Measurements from ENCODE around the gene SLC7A1. TPM values are rescaled to one million over a fixed set of nuclear protein-coding genes. Genes with fewer than 3 reads are reported as not detected.

Gene SLC7A1
- total RNA-seq, 2 experiments from 2014 or later: 39.5 to 141 TPM

DNA sequence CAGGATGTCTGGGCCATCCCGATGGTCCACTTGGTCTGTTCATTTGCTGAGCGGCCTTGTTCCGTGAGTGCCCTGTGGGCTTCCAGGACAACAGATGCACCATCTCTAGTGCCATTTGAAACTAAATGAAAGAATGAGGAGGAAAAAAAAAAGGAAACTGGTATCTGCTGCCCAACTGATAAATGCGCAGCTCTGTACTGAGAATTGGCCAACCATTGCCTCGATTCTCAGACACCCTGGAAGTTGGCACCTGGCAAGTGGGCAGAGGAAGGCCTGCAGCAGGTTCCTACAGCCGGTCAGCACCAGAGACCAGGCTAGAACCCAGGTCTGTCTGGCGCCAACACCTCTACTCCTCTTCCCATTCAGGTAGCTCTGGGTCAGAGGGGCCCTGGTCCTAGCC lies 18.9 kb downstream of the SLC7A1 start:
- BruUV-seq (replicated peaks): no TSS peak
- TF ChIP-seq EZH2phosphoT487 (IDR thresholded peaks at IDR 0.05; ENCODE audit: borderline replicate concordance, low read depth, low read length) (no peak), CTCF (conservative IDR thresholded peaks at IDR 0.05; ENCODE audit: low read length) (no peak)
- DNase-seq (ENCODE audit: low spot score): no peak
- POLR2A ChIA-PET: interaction anchor here (0.9 to 1.3 kb wide), 2 partner anchors 12 to 20 kb away, joined by 3 to 6 read pairs; no protein-coding TSS in a partner anchor
- Histone ChIP-seq H3K4me3 (ENCODE audit: low read depth, low read length, poor library complexity, severe bottlenecking) (no peak overlapping the region), H3K4me2 (ENCODE audit: low read length) (no peak overlapping the region), H3K36me3 (ENCODE audit: insufficient read depth, low read length) (peaks cover 66% of the 10 kb centered on the region), H3K79me2 (ENCODE audit: insufficient read depth, low read depth, low read length) (peaks cover 99% of the 10 kb centered on the region), H4K20me1 (ENCODE audit: insufficient read depth, low read length) (peaks cover 37% of the 10 kb centered on the region), H2AFZ (ENCODE audit: low read length) (no peak overlapping the region), H3K9me2 (ENCODE audit: insufficient read depth, low read length) (no peaks in the 10 kb centered on the region), H3K27ac (ENCODE audit: low read depth, low read length, poor library complexity, severe bottlenecking) (no peak overlapping the region), H3K4me1 (ENCODE audit: insufficient read depth, low read length, poor library complexity, severe bottlenecking) (peaks cover 13% of the 10 kb centered on the region), H3K9me3 (ENCODE audit: low read length) (no peaks in the 10 kb centered on the region; the same call in 1 of the 2 replicates)
- intact Hi-C loops (cut with micrococcal nuclease; ENCODE audit: unreplicated experiment): no loop called here
- CTCF ChIA-PET (ENCODE audit: unreplicated experiment): no interaction called here

DNA sequence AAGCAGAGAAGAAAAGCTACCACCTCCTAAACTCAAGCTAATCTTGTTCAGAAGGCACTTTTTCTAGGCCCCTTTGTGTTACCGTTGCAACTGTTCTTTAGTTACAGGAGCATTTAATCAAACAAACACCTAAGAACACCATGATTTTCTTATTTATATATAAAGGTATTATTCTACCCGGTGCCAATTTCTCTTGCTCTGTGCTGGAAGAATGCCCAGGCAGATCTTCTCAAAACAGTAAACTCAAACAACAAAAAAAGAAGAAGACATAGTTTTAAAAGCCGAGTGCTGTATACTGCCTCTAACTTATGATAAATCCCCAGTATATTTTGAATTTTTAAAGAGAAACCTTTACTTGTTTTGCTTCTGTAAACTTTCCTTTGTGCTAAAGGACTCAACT lies 20.4 kb downstream of the SLC7A1 start:
- intact Hi-C loops (cut with micrococcal nuclease; ENCODE audit: unreplicated experiment): no loop called here
- Histone ChIP-seq H3K4me3 (ENCODE audit: low read depth, low read length, poor library complexity, severe bottlenecking) (no peak overlapping the region), H3K9me2 (ENCODE audit: insufficient read depth, low read length) (no peaks in the 10 kb centered on the region), H2AFZ (ENCODE audit: low read length) (no peak overlapping the region), H3K4me2 (ENCODE audit: low read length) (no peak overlapping the region), H3K79me2 (ENCODE audit: insufficient read depth, low read depth, low read length) (peaks cover 99% of the 10 kb centered on the region), H3K4me1 (ENCODE audit: insufficient read depth, low read length, poor library complexity, severe bottlenecking) (peaks cover 13% of the 10 kb centered on the region), H3K9me3 (ENCODE audit: low read length) (no peaks in the 10 kb centered on the region; the same call in 1 of the 2 replicates), H3K27ac (ENCODE audit: low read depth, low read length, poor library complexity, severe bottlenecking) (no peak overlapping the region), H4K20me1 (ENCODE audit: insufficient read depth, low read length) (peaks cover 28% of the 10 kb centered on the region), H3K36me3 (ENCODE audit: insufficient read depth, low read length) (peaks cover 63% of the 10 kb centered on the region)
- ChIA-PET CTCF (ENCODE audit: unreplicated experiment) (no interaction called here), POLR2A (interaction anchor here (0.7 kb wide), 2 partner anchors 19 to 985 kb away, joined by 3 to 4 read pairs; no protein-coding TSS in a partner anchor)
- no peak for DNase-seq (ENCODE audit: low spot score)
- TF ChIP-seq CTCF (conservative IDR thresholded peaks at IDR 0.05; ENCODE audit: low read length): no peak
- TF ChIP-seq EZH2phosphoT487 (IDR thresholded peaks at IDR 0.05; ENCODE audit: borderline replicate concordance, low read depth, low read length): no peak
- no TSS peak for BruUV-seq (replicated peaks)

DNA sequence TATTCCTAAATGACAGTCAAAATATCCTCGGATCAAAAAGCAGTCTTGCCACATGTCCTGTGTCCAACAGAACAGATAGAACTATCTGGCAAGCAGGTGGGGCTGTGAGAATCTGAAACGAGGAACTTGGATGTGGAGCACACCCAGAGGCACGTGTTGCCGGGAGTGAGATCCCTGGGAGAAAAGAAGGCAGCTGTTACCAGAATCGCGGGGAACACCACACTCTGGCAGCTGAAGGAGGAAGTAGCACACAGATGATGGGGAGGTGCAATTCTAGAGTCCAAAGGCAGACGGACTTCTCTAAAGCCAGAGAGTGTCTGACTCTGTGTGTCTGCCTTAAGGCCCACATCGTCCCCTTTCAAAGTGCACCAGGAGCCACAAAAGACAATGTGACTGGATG lies 22.3 kb downstream of the SLC7A1 start:
- TF ChIP-seq EZH2phosphoT487 (IDR thresholded peaks at IDR 0.05; ENCODE audit: borderline replicate concordance, low read depth, low read length) (no peak), CTCF (conservative IDR thresholded peaks at IDR 0.05; ENCODE audit: low read length) (no peak)
- Histone ChIP-seq H3K36me3 (ENCODE audit: insufficient read depth, low read length) (peaks cover 52% of the 10 kb centered on the region), H2AFZ (ENCODE audit: low read length) (no peak overlapping the region), H3K4me3 (ENCODE audit: low read depth, low read length, poor library complexity, severe bottlenecking) (no peak overlapping the region), H3K9me2 (ENCODE audit: insufficient read depth, low read length) (no peaks in the 10 kb centered on the region), H3K4me2 (ENCODE audit: low read length) (no peak overlapping the region), H3K4me1 (ENCODE audit: insufficient read depth, low read length, poor library complexity, severe bottlenecking) (peaks cover 13% of the 10 kb centered on the region), H3K9me3 (ENCODE audit: low read length) (no peaks in the 10 kb centered on the region; the same call in 1 of the 2 replicates), H4K20me1 (ENCODE audit: insufficient read depth, low read length) (peaks cover 32% of the 10 kb centered on the region), H3K27ac (ENCODE audit: low read depth, low read length, poor library complexity, severe bottlenecking) (no peak overlapping the region), H3K79me2 (ENCODE audit: insufficient read depth, low read depth, low read length) (peaks cover 100% of the 10 kb centered on the region)
- peak; percentile 23 for DNase-seq (ENCODE audit: low spot score)
- intact Hi-C loops (cut with micrococcal nuclease; ENCODE audit: unreplicated experiment): no loop called here
- ChIA-PET CTCF (ENCODE audit: unreplicated experiment) (no interaction called here), POLR2A (interaction anchor here (0.7 kb wide), 1 partner anchor 28 kb away, joined by 3 read pairs; no protein-coding TSS in a partner anchor)
- BruUV-seq (replicated peaks): no TSS peak
